SKM-1 (cell line): ENCODE measurements around the gene TMC1.
A peak's percentile ranks its signal among the peaks of the same experiment; 100 is the strongest.

Source experiments
- DNase-seq: peaks from one replicate; lab custom pipeline; 2025; ENCODE audit not compliant: unreplicated experiment; lab: John Stamatoyannopoulos, UW

The TMC1 gene

DNA sequence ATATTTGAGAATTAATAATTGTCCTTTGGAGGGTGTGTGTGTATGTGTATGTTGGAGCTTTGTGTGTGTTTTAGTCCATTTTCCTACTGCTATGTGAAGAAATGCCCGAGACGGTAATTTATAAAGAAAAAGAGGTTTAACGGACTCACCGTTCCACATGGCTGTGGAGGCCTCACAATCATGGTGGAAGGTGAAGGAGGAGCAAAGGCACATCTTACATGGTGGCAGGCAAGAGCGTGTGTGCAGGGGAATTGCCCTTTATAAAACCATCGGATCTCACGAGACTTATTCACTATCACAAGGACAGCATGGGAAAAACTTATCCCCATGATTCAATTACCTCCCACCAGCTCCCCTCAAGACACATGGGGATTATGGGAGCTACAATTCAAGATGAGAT, 44.1 kb downstream of the TMC1 start:
- no peak for DNase-seq

- no peak for DNase-seq
Measured at GRCh38 chr9:72574156-72574810, 52.9 kb downstream of the TMC1 start.

DNA sequence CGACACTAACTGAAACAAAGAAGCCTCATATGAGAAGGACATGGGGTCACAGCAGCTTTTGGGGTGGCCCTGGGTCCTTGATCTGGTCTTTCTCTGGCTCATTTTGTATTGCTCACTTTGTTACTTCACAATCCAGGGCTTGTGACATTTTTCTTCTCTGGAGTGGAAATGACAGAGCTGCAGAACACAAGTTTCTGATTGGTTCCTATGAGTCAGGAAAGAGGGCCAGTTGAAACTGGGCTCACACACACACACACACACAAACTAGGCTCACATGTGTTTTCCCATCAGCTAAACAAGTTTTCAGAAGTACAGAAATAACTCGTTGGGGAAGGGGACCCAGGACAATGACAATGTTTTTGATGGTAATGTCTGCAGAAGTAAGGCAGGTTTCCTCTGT, 54.3 kb downstream of the TMC1 start:
- no peak for DNase-seq

DNA sequence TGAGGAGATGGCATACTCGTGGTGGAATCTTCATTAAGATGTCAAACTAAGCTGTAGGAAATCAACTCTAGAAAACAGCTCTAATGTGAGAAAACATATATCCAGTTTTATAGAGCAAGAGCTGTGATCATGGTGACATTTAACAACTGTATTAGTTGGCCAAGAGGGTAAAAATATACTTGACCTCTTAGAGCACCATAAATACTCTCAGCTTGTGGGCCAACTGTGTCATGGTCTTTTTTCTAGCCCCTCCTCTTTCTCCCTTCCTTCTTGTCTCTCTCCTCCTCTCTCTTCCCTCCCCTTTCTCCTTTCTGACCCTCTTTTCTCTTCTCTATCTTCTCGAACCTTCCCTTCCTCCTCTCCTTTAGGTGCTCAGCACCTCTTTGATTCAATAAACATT, 54.7 kb downstream of the TMC1 start:
- no peak for DNase-seq

DNA sequence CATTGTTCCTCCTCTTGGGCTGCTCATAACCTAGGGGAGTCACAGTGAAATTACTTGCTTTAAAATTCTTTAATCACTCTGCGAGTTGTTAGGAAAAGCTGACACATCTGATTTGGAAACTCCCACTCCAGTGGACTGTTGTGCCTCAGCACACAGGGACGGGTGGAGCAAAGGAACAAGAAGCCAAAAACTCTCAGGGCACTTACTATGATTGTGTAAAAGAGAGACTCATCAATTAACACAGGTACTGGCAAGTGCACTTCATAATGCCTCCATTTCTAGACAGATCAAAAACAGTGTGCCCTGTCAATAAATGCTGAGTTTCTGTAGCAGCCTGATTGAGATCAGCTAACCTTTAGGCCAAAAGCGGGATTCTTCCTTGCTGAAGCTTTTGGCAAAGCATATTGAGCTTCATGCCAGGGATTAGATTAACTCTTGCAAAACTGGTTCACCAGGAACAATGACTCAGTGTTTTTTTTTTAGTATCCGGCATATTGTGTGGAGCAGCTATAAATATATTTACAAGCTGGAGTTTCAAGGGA, 55.9 kb downstream of the TMC1 start:
- DNase-seq, result no peak

DNA sequence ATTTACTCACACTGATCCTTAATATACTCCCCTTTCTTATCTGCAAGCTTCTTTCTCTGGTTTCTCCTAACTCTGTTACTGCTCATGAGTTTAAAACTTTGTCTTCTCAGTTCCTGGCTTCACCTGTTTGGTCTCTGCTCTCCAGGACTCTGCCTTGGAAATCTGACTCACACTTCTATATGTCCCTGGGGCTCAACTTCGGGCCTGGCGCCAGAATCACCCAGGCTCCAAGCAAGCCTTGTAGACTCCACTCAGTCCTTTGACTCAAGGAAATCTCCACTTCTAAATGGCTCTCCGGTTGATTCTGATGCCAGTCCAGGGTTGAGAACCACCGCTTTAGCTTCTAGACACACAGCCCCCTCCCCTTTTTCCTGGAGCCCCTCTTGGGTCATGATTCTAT, 57.8 kb downstream of the TMC1 start:
- DNase-seq, result no peak

DNA sequence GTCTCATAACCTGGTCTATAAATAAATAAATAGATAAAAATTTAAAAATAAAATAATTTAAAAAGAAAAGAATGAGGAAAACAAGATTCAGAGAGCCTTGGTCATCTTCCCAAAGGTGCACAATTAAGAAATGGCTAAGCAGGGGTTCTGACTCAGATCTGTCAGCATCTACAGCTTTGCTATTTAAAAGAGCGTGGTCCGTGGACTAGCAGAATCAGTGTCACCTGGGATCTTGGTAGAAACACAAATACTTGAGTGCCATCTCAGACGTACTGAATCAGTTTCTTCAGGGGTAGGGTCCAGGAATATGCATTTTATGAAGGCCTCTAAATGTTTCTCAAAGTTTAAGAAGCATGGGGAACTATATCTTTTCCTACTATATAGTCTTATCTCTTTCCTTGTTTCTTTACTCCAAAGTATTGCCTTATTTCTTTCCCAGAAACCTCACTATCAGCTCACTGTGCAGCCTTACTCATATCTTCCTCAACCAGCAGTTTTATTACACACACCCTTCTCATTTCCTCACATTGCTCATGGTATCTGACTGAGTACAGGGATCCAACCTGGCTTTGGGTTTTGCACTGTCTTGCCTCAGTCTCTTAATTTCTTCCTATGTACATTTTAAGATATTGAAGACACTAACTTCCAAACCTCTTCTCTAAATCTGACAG, 58.6 kb downstream of the TMC1 start:
- DNase-seq, result no peak

- no peak for DNase-seq
Measured at GRCh38 chr9:72581694-72582093, 60.3 kb downstream of the TMC1 start.

DNA sequence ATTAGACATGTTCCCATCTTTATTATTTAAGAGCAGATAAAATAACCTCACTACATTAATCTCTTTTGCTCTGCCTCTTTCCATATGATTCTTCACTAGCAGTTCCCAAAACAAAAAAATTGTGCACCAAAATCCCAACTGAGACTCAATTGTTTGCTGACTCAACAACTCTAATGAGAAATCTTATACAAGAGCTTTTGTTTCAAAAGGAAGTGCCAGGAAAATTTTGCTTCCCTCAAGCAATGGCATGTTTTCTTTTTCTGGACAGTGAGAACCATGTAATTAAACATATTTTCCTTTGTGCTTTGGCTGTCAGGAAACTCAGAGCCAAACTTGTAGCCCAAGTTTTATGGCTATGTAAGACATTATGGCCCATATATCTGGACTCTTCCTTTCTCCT, 62.0 kb downstream of the TMC1 start:
- DNase-seq, result no peak

- peak; percentile 65 for DNase-seq
Measured at GRCh38 chr9:72586388-72587130, 65.2 kb downstream of the TMC1 start.

DNA sequence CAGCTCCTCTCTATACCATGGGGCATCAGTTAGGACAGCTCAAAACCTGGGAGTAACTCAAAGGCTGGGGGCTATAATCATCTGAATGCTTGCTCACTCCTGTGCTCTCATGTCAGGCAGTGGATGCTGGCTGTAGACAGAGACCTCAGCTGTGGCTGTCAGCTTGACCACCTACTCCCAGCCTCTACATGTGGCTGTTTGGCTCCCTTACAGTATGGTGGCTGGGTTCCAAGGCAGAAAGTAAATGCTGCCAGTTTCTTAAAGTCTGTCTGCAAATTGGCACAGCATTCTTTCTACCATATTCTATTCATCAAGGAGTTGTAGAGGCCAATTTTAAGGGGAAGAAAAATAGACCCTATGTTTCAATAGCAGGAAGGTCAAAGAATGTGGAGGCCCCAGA, 66.9 kb downstream of the TMC1 start:
- DNase-seq, result no peak

DNA sequence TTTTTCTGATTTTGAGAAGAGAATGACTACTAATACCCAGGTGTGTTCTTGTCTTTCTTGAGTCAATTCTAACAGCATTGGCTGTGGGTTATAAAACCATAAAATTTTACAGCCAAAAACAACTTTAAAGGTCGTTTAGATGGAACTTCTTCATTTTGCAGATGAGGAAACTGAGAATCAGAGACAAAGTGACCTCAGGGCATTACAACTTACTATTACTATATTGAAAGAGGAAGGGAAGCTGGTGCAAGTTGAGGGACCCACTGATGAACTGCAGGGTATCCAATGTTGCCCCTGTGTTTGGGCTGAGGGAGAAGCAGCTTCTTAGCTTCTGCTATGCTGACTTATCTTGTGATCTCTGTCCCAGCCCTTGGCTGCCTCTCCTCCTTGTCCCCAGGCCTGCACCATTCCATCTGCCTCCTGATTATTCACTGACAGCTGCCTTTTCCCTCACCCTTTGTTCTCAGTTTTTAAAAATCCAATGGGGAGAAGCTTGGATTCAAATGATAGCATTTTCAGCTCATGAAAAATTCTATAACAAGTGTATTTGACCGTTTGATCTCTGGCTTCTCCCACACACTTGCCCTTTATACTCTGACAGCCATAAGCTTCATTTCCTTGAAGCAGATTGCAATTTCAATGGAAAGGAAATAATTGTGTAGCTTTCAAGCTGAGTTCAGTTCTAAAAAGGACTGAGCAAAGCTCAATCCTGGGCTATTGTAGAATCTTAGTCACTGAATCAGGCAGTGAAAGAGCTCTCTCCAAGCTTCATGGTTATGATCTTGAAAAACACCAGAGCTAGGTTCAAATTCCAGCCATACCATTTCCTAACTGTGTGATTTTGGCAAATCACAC, 68.5 kb downstream of the TMC1 start:
- peak; percentile 44 for DNase-seq

DNA sequence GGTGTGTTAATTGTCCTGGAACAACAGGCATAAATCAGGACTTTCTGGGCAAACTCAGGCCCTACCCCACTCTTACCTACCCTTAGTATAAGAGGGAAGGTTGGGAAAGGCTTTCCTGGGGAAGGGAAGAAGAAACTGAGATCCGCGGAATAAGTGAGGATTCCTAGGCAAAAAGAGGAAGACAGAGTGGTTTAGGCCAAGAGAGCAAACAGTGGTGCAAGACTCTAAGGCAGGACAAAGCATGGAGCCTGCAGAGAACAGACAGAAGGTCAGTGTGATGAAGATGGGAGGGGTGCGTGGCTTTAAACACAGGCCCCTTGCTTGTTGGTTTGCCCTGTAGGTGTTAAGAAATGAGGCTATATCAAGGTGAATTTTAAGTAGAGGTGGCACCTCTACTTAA, 69.4 kb downstream of the TMC1 start:
- no peak for DNase-seq

GRCh38 chr9:72592502-72593403, 71.3 kb downstream of the TMC1 start:
- peak; percentile 25 for DNase-seq

GRCh38 chr9:72596451-72597180, 75.2 kb downstream of the TMC1 start:
- DNase-seq, result no peak

DNA sequence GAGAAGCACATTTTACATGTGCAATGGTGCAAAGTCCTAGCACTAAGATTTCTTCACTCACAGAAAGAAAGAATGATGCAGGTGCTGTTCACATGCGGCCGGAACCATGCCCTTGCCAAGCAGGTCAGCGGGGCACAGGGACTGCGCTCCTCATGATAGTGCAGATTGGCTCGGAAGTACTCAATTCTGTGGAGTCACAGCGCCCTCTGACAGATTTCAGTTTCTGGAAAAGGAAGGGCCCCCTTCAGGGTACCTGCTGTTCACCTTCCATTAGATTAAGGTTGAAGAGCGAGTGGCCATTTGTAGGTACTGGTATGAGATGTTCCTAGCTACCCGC, 75.7 kb downstream of the TMC1 start:
- no peak for DNase-seq

DNA sequence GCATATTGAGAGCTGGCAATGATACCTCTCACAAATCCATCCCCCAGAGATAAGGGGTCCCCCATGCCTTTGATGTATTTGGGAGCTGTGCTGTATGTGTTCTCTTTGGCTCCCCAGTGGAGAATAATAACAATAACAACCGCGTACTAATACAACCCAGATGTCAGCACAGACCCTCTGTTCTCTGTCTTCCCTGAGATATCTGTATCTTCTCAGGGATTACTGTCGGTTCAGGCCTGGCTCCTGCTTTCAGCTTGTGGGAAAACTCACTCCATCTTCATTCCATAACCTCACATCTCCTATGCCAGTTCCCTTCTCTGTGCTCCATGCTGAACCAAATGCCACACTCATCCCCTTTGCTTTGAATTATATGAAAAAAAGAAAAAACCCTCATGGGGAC, 76.2 kb downstream of the TMC1 start:
- DNase-seq, result no peak

DNA sequence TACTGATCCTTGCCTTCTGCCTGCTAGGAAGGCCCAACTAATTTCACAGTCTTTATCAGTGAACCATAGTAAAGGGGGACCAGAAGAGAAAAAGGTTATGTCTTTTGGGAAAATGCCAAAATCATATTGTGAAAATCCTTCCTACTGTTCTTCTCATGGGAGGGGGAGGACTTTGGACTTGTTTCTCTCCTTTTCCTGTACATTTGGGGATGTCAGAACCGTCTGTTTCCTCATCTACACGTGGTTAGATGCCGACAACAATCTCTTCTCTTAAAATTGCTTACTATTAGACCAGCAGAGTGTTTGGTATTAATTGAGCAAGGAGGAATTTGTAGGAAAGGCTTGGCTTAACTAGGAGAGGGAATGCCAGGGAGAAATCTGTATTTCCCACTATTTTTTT, 77.2 kb downstream of the TMC1 start:
- DNase-seq, result no peak

GRCh38 chr9:72599874-72600534, 78.6 kb downstream of the TMC1 start:
- no peak for DNase-seq
